HTR-8/SVneo (cell line): Measurements from ENCODE around the gene AGBL4.

Source experiments
- DNase-seq: peaks from one replicate; pipeline ENCODE4 v3.0.0; 2011; ENCODE audit warnings: low spot score, mixed read lengths; ENCODE audit not compliant: insufficient read length
- FAIRE-seq: peaks from 2 replicates; lab custom pipeline; 2011; peaks lifted over from hg19 to GRCh38; lab: Jason Lieb, UNC

AGBL4 gene

DNA sequence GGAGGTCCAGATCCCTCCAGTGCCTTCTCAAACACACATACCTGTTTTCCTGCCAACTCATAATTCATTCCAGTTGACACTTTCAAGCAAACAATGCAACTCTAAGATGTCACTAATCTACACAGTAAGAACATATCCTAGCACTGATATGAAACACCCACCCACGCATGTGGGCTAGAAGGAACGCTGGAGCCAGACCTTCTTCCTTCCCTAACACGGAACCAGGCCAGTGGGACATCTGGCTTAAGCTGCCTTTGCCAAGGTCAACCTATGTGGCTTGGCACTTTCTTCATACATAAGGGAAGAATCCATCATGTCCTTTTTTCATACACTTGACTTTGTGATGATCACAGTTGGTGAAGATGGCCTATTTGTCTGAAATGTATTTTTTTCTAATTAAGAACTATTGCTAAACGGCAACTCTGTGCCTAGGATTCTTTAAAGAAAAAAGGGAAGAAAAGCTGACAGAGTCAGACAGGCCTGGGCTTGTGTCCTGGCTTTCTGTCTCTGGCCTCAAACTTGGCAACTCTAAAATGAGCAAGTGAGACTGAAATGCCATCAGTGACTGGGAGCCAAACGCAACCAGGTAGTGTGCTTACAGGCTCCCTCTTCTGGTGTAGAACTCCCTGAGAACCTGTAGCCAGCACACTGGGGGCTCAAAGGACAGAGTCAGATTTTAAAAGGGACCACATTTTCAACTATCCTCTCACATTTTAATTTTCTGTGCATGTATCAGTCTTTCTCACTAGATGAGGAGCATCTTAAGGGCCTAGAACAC lies 1154.4 kb downstream of the AGBL4 start:
- DNase-seq (no peak), FAIRE-seq (no peak)

DNA sequence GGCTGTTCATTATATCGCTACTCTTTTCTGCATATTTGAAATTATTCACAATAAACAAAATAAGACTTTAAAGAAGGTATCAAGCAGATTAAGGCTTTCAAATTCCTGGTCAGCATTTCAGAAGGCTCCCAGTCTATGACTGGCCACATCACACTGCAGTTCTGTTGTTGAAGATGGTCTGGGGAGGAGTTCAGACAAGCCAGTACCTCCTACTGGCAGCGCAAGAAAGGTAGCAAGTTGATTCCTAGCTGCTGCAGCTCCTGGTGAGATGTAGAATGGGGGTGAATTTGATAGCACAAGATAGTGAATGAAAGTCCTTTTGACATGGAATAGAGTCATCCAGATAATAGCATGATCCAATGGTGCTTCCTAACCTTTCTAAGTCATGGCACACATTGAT lies 1158.8 kb downstream of the AGBL4 start:
- DNase-seq: no peak
- no peak for FAIRE-seq

DNA sequence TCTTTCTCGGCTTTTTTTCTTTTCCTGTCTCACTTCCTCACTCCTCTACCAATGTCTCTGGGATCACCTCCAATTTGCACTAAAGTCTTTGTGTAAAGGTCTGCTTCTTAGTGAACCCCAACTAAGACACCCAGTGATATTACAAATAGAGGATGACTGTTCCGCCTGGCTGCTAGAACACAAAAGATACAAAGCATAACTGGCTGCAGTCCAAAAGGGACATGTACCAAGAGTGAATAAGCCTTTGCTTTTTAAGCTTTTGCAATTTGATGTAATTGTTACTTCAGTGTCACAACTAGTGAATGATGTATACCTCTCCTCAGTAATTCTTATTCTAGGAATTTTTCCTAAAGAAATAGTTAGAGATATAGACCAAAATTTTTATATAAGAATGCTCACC lies 1164.3 kb downstream of the AGBL4 start:
- no peak for DNase-seq

DNA sequence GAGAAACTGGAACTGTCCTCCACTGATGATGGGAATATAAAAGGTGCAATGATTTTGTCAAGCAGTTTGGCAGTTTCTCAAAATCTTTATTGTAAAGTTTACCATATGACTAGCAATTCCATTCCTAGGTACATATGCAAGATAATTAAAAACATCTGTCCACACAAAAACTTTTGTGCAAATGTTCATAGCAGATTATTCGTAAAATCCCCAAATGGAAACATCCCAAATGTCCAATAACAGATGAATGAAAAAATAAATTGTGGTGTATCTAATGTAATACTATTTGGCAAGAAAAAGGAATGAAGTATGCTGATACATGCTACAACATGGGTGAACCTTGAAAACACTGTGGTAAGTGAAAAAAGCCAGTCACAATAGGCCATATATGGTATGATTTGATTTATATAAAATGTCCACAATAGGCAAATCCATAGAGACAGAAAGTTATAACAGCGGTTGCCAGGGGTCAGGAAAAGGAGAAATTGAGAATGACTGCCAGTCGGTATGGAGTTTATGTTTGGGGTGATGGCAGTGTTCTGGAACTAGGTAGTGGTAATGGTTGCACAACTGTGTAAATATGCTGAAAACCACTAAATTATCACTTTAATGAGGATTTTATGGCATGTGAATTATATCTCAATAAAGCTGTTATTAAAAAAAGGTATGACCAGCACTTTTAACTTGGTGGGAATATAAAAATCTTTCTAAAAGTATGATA lies 1165.4 kb downstream of the AGBL4 start:
- no peak for DNase-seq
- no peak for FAIRE-seq

More for the DNA sequence above, 1164.3 kb downstream of the AGBL4 start:
- no peak for FAIRE-seq

DNA sequence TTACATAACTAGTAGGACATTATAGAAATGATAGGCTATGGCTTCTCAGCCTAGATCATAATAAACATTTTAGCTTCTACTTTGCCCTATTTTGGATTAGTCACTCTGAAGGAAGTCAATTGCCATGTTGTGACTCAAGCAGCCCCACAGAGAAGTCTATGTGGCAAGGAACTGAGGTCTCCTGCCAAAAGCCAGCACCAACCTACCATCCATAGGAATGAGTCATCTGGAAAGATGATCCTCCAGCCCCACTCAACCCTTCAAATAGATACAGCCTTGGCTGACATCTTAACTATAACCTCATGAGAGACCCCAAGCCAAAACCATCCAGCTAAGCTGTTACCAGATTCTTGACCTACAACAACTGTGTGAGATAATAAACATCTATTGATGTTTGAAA lies 1170.7 kb downstream of the AGBL4 start:
- DNase-seq (no peak), FAIRE-seq (no peak)

DNA sequence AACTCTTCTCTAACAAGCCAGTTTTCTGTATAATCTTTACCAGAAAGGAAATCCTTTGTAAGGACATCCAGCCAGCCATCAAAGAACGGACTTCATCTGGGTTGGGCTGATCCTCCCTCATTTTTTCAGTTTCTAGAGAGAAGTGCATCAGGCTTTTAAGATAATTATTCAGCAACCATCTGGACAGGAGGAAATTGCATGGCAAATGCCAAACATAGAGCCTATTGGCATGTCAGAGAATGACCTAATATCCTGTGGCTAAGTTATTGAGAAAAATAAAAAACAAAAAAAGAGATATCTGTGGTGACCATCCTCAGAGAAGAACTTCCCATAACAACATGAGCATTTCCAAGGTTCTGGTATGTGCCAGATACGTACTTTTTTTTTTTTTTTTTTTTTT lies 1172.1 kb downstream of the AGBL4 start:
- DNase-seq (no peak), FAIRE-seq (no peak)

DNA sequence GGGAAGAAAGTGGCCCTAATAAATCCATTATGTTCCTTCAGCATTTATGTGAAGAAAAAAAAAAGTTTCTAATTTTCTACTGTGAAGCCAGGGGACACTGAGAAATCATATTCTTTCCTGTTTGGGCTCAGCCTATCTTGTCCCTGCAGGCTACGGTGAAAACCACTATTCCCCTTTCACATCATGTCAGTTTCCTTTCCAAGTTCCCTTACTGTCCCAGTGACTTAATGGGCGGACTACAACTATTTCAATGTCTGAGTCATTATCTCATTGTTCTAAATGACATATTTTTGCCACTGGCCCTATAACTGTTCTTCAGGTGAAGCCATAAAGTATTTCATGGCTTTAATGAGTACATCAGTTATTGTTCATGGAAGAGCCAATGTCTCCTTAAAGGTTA lies 1175.7 kb downstream of the AGBL4 start:
- no peak for DNase-seq
- no peak for FAIRE-seq

DNA sequence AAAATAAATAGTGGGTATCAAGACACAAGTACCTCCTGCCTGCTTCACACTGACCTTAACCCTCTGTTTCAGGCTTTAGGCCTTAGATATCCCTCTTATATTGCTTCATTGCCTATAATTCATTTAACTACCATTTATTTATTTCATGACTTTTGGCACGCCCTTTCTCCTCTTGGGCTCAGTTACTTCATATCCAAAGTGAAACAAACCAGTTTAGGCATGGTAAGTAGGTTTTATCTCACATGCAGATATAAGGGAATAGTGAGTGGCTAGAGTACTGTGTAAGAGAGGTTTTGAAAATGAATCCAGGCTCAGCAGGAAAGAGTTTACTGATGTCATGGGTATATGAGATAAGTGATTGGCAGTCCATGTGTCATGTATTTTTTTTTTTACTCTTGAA lies 1177.3 kb downstream of the AGBL4 start:
- DNase-seq (no peak), FAIRE-seq (no peak)

DNA sequence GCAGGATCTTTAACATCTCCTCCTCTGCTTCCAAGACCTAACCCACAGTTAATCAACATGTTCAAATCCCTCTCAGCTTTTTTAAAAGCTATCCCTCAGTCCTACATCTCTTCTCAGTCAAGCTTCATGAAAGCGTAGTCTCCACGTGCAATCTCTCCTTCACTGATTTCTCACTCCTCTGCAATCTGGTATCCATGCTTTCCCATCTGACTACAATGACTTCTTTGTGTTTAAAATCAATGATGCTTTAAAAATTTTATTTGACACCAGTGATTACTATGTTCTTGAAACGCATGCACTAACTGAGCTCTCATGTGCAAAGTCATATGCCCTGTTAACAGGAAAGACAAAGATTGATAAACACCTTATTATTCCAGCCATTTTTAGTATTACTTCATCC lies 1179.6 kb downstream of the AGBL4 start:
- DNase-seq (no peak), FAIRE-seq (no peak)

DNA sequence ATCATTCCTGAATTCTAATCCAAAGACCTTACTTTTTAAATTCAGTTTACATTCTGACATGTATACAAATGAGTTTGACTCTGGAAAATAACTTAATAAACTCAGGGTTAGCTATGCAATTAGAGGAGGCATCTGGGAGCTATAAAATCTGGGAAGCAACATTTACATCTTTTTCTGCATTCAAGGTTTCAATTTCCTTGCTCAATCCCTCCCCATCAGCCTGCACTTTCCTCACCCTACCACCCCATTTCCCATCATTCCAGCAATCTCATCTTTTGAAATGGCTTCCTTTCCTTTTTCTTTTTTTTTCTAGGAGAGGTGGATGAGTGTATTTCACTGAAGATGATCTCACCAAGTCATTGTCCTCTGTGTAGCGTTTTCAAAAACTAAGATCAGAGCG lies 1181.8 kb downstream of the AGBL4 start:
- FAIRE-seq: no peak

DNA sequence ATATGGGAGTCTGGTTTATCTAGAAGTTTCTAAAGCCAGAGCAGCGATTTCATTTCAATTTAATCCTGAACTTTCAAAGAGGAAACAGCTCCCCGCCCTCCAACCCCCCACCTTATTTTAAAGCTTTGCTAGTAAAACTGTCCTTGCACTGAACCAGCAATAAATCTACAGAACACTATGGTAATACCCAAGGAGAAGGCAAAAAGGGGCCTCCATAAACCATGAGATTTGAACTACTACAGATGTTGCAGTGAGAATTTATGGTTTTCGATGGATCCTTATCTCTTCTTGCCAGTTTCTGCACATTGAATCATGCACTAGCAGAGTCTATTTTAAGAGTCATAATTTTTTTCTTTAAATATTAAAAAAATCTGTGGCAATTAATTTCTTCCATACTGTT lies 1182.3 kb downstream of the AGBL4 start:
- DNase-seq (no peak), FAIRE-seq (no peak)

More for the DNA sequence above, 1181.8 kb downstream of the AGBL4 start:
- no peak for DNase-seq

DNA sequence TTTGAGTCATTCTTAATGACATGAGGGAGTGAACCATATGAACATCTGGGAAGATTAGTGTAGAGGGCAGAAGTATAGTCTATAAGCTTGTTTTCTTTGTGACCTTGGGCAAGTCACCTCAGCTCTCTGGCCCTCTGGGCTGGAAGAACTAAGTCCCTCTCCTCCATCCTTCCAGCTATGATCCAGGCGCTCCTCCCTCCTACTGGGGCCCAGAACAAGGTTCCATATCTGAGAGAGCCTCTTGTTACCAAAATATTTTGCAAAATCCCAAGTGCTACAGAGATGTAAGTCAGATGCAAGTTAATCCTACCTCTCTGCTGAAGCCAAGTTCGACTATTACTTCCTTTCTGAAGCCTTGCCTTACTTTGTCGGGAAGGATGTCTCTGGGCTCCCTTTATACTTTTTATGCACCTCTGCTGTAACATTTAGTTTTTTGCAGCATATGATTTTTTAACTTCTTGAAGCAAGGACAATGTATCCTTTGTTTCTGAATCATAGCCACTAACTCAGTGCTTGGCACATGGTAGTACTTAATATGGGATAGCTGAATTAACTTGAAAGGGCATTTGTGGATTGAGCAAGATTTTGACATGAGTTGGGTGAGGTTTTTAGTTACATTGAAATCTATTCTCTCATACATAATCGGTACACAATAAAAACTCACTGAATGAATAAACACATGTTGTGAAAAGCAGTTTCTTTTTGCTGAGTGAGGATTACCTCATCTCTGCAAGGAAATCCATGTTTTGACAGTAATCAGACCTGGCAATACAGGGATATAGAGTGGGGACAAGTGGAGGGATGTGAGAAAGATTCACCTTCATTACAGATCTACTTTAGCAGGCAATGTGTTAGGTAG lies 1192.4 kb downstream of the AGBL4 start:
- FAIRE-seq: no peak
- DNase-seq: no peak

DNA sequence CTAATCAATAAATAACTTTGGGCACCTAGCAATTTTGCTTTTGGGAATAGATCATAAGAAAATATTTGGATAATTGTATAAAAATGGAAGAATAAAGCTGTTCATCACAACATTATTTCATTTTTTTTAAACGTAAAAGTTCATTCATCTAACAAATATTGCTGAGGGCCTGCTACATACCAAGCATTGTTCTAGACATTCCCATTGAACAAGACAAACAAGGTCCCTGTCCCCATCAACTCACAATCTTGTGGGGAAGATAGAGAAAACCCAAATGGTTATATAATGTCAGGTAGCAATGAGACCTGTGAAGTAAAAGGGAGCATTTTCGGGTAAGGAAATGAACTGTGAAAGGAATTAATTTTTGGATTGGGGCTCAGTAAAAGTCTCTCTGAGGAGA lies 1193.0 kb downstream of the AGBL4 start:
- DNase-seq (no peak), FAIRE-seq (no peak)

DNA sequence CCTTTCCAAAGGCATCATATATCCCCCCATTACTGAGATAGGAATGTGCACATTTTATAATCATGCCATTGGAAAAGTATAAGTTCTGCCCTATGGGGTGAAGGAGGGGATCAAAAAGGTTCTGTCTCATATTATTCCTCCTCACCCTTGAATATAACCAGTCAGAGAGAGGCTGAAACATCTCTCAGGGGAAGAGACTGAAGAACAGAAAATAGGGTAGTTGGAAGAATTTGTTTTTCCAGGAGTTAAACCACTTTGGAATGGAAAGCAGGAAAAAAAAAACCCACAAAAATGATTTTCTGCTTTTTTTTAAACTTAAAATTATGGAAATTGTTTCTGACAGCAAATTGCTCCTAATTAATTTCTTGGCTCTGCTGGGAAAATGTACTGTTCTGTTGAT lies 1194.3 kb downstream of the AGBL4 start:
- DNase-seq (no peak), FAIRE-seq (no peak)

DNA sequence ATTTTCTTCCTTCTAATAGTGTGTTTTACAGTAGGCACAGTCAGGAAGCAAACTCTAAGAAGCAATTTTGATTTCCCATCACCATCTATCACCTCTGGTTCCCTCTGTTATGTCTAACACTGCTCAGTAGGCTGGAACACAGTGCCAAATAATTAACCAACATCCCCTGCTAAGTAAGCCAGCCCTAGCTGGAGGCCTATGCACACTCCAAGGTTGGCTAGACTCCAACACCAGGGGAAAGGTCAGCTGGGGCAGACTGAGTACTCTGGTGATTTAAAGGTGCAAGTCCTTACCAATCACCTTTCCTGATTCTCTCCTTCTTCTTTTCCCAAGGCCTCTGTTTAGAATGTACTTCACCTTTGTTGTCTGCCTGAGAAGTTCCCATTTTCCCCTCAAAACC lies 1200.6 kb downstream of the AGBL4 start:
- DNase-seq: no peak
- no peak for FAIRE-seq

DNA sequence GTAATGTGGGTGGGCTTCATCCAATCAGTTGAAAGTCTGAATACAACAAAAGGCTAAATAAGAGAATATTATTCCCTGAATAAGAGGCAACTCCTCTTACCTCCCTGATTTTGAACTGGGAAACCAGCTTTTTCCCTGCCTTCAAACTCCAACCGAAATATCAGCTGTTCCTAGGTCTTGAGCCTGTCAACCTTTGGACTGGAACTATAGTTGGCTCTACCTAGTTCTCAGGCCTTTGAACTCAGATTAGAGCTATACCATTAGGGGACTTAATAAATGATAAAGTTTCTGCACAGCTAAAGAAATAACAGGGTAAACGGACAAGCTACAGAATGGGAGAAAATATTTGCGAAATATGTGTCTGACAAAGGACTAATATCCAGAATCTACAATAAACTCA lies 1203.3 kb downstream of the AGBL4 start:
- FAIRE-seq: no peak
- no peak for DNase-seq

DNA sequence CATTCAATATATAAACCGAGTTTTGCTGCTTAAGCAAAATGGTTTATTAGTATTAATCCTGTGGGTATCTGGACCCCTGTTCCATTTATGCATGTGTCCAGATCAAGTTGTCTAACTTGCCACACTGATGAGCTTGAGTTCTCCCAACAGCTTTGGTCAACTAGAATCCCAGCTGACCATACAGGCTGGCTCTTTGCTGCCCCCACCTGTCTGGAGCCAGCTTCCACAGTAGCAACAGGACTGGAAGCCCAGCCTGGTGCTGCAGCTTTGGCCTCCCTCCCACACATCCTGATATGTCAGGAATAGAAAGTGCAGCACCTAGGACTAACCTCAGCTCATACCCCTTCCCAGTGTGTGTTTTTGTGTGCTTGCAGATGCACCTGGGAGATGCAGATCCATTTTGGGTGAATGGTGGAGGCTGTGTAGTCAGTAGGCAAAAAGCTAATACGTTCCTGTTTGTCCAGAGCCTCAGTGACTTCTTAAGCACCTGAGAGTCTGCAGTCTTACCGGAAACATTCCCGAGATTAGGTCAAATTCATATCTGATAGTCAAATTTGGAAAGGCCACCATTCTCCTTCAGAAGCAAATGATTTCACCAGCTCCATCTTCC lies 1206.1 kb downstream of the AGBL4 start:
- FAIRE-seq (no peak), DNase-seq (no peak)

DNA sequence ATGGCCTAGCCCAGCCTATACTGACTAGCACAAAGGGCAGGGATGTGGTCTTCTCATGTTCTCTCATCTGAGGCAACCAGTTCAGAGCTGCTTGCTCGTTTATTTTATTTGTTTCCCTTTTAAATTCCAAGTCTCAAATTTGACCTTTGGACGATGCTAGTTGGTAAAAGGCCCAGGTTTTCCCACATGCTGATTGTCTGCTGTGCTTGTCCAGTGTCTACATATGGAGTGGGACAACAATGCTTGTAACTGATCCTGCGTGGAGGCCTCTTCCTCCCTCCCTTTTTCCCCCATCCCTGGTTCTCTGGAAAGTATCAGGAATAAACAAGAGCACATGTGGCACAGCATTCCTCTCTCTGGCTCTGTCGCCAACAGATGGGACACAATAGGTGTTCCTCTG lies 1213.0 kb downstream of the AGBL4 start:
- DNase-seq: no peak
- FAIRE-seq: no peak

DNA sequence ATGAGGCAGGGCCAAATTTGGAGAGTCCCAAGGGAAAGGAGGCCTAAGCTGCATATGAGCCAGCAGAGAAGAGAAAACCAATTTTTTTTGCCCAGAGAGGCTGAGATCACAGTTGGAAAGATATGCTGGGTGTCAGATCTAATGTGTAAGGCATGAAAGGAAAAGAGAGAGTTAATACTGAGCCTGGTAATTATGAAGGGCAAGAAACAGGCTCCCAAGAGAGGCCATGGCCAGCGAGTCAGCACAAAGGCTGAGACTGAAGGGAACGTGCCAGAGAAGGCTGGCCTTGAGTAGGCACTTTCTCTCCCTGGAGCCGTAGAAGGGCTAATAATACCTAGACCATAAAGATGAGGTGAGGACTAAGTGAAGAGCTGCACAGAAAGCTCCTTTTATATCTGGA lies 1215.3 kb downstream of the AGBL4 start:
- FAIRE-seq: no peak
- DNase-seq: no peak

DNA sequence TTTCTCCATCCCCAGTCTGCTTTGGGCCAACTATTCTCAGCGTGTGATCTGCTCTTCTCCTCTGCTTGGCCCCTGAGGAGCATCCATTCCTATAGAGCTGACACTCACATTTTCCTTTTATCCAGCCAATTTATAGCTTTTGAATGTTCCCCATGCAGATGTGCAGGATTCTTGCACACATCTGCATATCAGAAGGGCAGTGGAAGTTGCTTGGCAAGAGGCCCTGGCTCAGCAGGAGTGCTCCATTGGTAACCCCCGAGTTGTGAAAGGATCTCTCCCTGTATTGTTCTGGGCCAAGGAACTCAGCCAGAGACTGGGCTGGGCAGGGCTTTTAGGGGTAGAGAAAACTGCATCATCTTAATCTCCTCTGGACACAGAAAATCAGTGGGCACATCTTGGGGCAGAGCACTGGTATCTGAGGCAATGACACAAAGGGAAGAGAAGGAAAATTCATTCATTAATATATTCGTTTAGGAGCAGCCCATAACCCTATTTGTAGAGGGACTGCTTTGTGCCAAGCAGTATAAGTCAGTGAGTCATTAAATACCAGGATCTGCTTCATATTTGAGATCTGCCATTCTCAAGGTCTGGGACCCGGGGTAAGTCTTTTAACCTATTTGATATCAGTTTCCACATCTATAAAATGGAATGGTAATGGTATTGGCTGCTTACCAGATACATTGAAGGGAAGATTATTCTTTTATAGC lies 1216.0 kb downstream of the AGBL4 start:
- DNase-seq (no peak), FAIRE-seq (no peak)
